Osteocyte (in vitro differentiated cells): ENCODE measurements around the gene DCLRE1C. TPM values are rescaled to one million over a fixed set of nuclear protein-coding genes. Genes with fewer than 3 reads are reported as not detected.

Source experiments
- DNase-seq: peaks from one replicate; pipeline ENCODE4 v3.0.0; 2021; ENCODE audit warnings: mixed read lengths; ENCODE audit not compliant: unreplicated experiment; ENCODE audit errors: extremely low spot score
- H3K27ac Mint-ChIP-seq: one replicate; pipeline ENCODE4 v1.8.0; 2021; ENCODE audit warnings: mild to moderate bottlenecking, mixed read lengths; ENCODE audit not compliant: unreplicated experiment
- H3K27me3 Mint-ChIP-seq: one replicate; pipeline ENCODE4 v1.8.0; 2021; ENCODE audit warnings: mixed read lengths; ENCODE audit not compliant: unreplicated experiment
- H3K36me3 Mint-ChIP-seq: one replicate; pipeline ENCODE4 v1.8.0; 2021; ENCODE audit warnings: mixed read lengths; ENCODE audit not compliant: unreplicated experiment
- H3K4me1 Mint-ChIP-seq: one replicate; pipeline ENCODE4 v1.8.0; 2021; ENCODE audit warnings: mixed read lengths; ENCODE audit not compliant: unreplicated experiment
- H3K4me3 Mint-ChIP-seq: one replicate; pipeline ENCODE4 v1.8.0; 2021; ENCODE audit warnings: mild to moderate bottlenecking, moderate library complexity, mixed read lengths; ENCODE audit not compliant: unreplicated experiment
- H3K9me3 Mint-ChIP-seq: one replicate; pipeline ENCODE4 v1.8.0; 2021; ENCODE audit warnings: mixed read lengths; ENCODE audit not compliant: unreplicated experiment
- total RNA-seq: library from RNA; stranded (reverse); gene quantifications from 2 replicates; pipeline ENCODE4 v1.2.1, GENCODE V29; 2021
- TF ChIP-seq, protein P1 (sequence below): fragments of 200-600 bp; sonication (generic); IDR thresholded peaks from 2 replicates; pipeline ENCODE4 v1.5.0; 2021; ENCODE audit warnings: antibody characterized with exemption, mild to moderate bottlenecking, moderate library complexity

Gene DCLRE1C
- total RNA-seq, 1 donor from 2014 or later, result 9.3 TPM

DNA sequence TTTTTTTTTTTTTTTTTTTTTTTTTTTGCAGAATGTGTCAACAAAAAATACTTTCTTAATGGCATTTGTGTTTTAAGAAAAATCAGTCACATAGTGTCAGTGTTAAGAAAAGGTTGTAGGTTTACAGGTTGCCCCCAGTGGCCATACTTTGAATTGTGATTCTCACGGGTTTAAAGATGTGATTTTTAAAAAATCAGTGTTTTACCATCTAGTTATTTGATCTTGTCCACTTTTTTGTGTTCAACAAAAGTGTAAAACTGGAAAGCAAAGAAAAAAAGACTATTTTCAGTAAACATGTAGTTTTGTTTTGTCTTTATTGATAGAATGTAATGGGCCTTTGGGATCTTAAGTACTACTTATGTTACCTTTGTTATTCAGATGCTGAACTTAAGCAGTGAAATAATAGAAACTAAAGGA, 49.6 kb downstream of the DCLRE1C start:
- no peaks in the 10 kb centered on the region for H3K4me1 Mint-ChIP-seq
- H3K27ac Mint-ChIP-seq, result no peak overlapping the region
- H3K9me3 Mint-ChIP-seq, result peaks cover 6% of the 10 kb centered on the region
- H3K36me3 Mint-ChIP-seq, result peaks cover 29% of the 10 kb centered on the region
- TF ChIP-seq, protein P1, sequence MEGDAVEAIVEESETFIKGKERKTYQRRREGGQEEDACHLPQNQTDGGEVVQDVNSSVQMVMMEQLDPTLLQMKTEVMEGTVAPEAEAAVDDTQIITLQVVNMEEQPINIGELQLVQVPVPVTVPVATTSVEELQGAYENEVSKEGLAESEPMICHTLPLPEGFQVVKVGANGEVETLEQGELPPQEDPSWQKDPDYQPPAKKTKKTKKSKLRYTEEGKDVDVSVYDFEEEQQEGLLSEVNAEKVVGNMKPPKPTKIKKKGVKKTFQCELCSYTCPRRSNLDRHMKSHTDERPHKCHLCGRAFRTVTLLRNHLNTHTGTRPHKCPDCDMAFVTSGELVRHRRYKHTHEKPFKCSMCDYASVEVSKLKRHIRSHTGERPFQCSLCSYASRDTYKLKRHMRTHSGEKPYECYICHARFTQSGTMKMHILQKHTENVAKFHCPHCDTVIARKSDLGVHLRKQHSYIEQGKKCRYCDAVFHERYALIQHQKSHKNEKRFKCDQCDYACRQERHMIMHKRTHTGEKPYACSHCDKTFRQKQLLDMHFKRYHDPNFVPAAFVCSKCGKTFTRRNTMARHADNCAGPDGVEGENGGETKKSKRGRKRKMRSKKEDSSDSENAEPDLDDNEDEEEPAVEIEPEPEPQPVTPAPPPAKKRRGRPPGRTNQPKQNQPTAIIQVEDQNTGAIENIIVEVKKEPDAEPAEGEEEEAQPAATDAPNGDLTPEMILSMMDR, result peak; percentile 61
- no peak for DNase-seq
- no peak overlapping the region for H3K4me3 Mint-ChIP-seq
- H3K27me3 Mint-ChIP-seq, result no peaks in the 10 kb centered on the region

DNA sequence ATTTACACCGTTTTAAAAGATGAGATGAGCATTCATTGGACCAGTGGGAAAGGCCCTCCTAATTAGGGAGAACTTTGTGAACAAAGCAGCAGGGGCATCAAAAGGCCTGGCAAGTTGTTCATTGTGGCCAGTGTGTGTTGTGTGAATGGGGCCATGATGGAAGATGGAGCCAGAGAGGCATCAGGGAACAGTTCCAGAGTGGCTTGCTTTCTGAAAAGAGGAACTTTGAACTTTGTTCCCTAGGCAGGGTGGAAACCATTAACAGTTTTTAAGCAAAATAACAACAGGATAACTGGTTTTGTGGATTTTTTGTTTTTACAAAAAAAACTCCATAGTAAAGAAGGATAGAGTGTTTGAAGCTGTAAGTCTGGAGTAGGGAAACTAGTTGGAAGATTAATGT, 62.7 kb downstream of the DCLRE1C start:
- no peak for DNase-seq
- Mint-ChIP-seq H3K4me1 (no peaks in the 10 kb centered on the region), H3K4me3 (no peak overlapping the region), H3K27me3 (no peaks in the 10 kb centered on the region), H3K36me3 (no peaks in the 10 kb centered on the region), H3K27ac (no peak overlapping the region), H3K9me3 (no peaks in the 10 kb centered on the region)
- TF ChIP-seq, protein P1, result no peak

DNA sequence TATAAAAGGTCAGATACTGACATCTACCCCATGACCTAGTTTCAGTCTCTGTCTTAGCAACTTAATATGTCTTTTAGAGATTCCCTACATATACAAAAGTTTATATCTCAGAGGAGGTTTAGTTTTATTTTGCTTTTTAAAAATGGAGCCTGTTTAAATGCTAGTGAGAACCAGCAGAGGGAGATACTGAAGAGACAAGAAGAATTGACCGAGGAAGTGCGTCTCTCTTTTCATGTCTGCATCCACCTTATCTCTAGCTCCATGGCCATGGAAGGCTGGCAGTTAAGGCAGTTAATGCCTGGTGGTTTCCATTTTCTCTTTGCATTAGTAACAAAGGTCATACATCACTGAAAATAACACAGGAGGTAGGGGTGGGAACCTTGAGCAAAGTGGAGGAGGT, 64.6 kb downstream of the DCLRE1C start:
- Mint-ChIP-seq H3K27ac (no peak overlapping the region), H3K4me3 (no peak overlapping the region), H3K9me3 (no peaks in the 10 kb centered on the region), H3K4me1 (no peaks in the 10 kb centered on the region), H3K27me3 (no peaks in the 10 kb centered on the region), H3K36me3 (no peaks in the 10 kb centered on the region)
- TF ChIP-seq, protein P1, result peak; percentile 41
- no peak for DNase-seq

DNA sequence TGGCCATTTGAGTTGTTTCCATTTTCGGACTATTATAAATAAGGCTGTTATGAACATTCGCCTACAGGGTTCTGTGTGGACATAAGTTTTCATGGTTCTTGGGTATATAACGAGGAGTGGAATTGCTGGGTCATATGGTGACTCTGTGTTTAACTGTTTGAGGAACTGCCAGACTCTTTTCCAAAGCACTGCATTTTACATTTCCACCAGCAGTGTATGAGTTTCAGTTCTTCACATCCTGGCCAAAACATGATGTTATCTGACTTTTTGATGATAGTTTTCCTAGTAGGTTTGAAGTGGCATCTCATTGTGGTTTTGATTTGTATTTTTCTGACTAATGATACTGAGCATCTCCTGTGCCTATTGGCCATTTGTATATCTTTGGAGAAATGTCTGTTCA, 69.8 kb downstream of the DCLRE1C start:
- DNase-seq, result no peak
- TF ChIP-seq, protein P1, result no peak
- Mint-ChIP-seq H3K27me3 (no peaks in the 10 kb centered on the region), H3K4me1 (peaks cover 14% of the 10 kb centered on the region), H3K9me3 (no peaks in the 10 kb centered on the region), H3K36me3 (no peaks in the 10 kb centered on the region), H3K4me3 (no peak overlapping the region), H3K27ac (no peak overlapping the region)

DNA sequence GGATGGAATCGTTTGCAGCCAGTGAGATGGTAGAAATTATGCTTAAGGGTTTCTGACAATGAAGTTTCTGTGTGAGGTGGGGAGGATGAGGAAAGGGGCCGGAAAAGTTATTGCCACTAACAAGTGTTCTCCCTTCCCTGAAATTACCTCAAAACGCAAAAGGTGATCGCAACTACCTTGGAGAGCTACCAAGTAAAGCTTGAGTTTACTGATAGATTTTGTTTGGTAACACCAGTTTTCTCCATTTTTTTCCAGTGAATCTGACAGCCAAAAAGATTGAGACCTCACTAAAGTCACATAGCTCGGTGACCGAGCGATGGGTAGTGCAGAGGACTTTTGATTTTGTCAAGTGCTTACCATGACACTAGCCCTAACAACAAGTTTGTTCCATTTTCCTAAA, 73.7 kb downstream of the DCLRE1C start:
- H3K27me3 Mint-ChIP-seq, result no peaks in the 10 kb centered on the region
- peak overlapping the region; percentile 89 for H3K4me3 Mint-ChIP-seq
- no peaks in the 10 kb centered on the region for H3K9me3 Mint-ChIP-seq
- DNase-seq, result no peak
- TF ChIP-seq, protein P1, result no peak
- peaks cover 25% of the 10 kb centered on the region for H3K4me1 Mint-ChIP-seq
- H3K36me3 Mint-ChIP-seq, result no peaks in the 10 kb centered on the region
- H3K27ac Mint-ChIP-seq, result peak overlapping the region; percentile 64
